Measurements from ENCODE around the gene CFD.

Gene CFD

GRCh38 chr19:821825-822503 lies 37.5 kb upstream of the CFD start, which contains the start of gene PLPPR3:
TSS of gene PLPPR3 (minus strand) at chr19:821955. CDS start at chr19:821559, 396 bp downstream.
- H3K4me3 ChIP-seq (ENCODE audit: low read length): no peak within 1 kb of the TSS
- H3K79me2 ChIP-seq (ENCODE audit: control insufficient read depth, low read length): no peaks in the 10 kb centered on the region
- H3K9me3 ChIP-seq (ENCODE audit: control insufficient read depth, insufficient read depth, low read length): no peaks in the 10 kb centered on the region
- no peaks in the 10 kb centered on the region for H3K36me3 ChIP-seq (ENCODE audit: control insufficient read depth, low read length)
- no peaks in the 10 kb centered on the region for H3K9me2 ChIP-seq (replicated peaks; ENCODE audit: control insufficient read depth, low read length)
- H3F3A ChIP-seq (ENCODE audit: control insufficient read depth, insufficient read depth): 0 out of 2 replicates have a peak, but pooled peaks cover 2% of the 10 kb centered on the region
- TF ChIP-seq EZH2phosphoT487 (IDR thresholded peaks at IDR 0.05; ENCODE audit: borderline replicate concordance, low read length) (no peak), CTCF (IDR thresholded peaks at IDR 0.05; ENCODE audit: low read depth, low read length, poor library complexity, severe bottlenecking) (no peak)
- H4K20me1 ChIP-seq (ENCODE audit: control insufficient read depth, insufficient read depth, low read depth, low read length): no peaks in the 10 kb centered on the region
- H3K27ac ChIP-seq (ENCODE audit: low read depth, low read length): no peak within 1 kb of the TSS
- no peak within 1 kb of the TSS for H3K4me2 ChIP-seq (ENCODE audit: low read length)
- no peaks in the 10 kb centered on the region for H3K4me1 ChIP-seq (ENCODE audit: control insufficient read depth, low read length)
- no peaks in the 10 kb centered on the region for H3K27me3 ChIP-seq (ENCODE audit: control insufficient read depth, low read length)

GRCh38 chr19:823565-824121 lies 35.8 kb upstream of the CFD start:
- Histone ChIP-seq H3K9me2 (replicated peaks; ENCODE audit: control insufficient read depth, low read length) (no peaks in the 10 kb centered on the region), H3K4me2 (ENCODE audit: low read length) (no peak overlapping the region), H3K27ac (ENCODE audit: low read depth, low read length) (no peak overlapping the region), H3K4me3 (ENCODE audit: low read length) (no peak overlapping the region), H3F3A (ENCODE audit: control insufficient read depth, insufficient read depth) (0 out of 2 replicates have a peak, but pooled peaks cover 2% of the 10 kb centered on the region), H3K9me3 (ENCODE audit: control insufficient read depth, insufficient read depth, low read length) (no peaks in the 10 kb centered on the region), H4K20me1 (ENCODE audit: control insufficient read depth, insufficient read depth, low read depth, low read length) (no peaks in the 10 kb centered on the region), H3K27me3 (ENCODE audit: control insufficient read depth, low read length) (no peaks in the 10 kb centered on the region), H3K79me2 (ENCODE audit: control insufficient read depth, low read length) (no peaks in the 10 kb centered on the region), H3K4me1 (ENCODE audit: control insufficient read depth, low read length) (no peaks in the 10 kb centered on the region), H3K36me3 (ENCODE audit: control insufficient read depth, low read length) (no peaks in the 10 kb centered on the region)
- no peak for TF ChIP-seq CTCF (IDR thresholded peaks at IDR 0.05; ENCODE audit: low read depth, low read length, poor library complexity, severe bottlenecking)

- H3K79me2 ChIP-seq (ENCODE audit: control insufficient read depth, low read length): no peaks in the 10 kb centered on the region
- H3K27ac ChIP-seq (ENCODE audit: low read depth, low read length): no peak overlapping the region
- no peaks in the 10 kb centered on the region for H3K36me3 ChIP-seq (ENCODE audit: control insufficient read depth, low read length)
- no peak overlapping the region for H3K4me2 ChIP-seq (ENCODE audit: low read length)
- H3K9me2 ChIP-seq (replicated peaks; ENCODE audit: control insufficient read depth, low read length): no peaks in the 10 kb centered on the region
- H3F3A ChIP-seq (ENCODE audit: control insufficient read depth, insufficient read depth): no peaks in the 10 kb centered on the region
- no peaks in the 10 kb centered on the region for H3K4me1 ChIP-seq (ENCODE audit: control insufficient read depth, low read length)
- no peaks in the 10 kb centered on the region for H4K20me1 ChIP-seq (ENCODE audit: control insufficient read depth, insufficient read depth, low read depth, low read length)
- no peak for TF ChIP-seq EZH2phosphoT487 (IDR thresholded peaks at IDR 0.05; ENCODE audit: borderline replicate concordance, low read length)
- no peak for TF ChIP-seq CTCF (IDR thresholded peaks at IDR 0.05; ENCODE audit: low read depth, low read length, poor library complexity, severe bottlenecking)
- H3K27me3 ChIP-seq (ENCODE audit: control insufficient read depth, low read length): no peaks in the 10 kb centered on the region
- no peaks in the 10 kb centered on the region for H3K9me3 ChIP-seq (ENCODE audit: control insufficient read depth, insufficient read depth, low read length)
- H3K4me3 ChIP-seq (ENCODE audit: low read length): no peak overlapping the region
These were observed 34.6 kb upstream of the CFD start for GRCh38 chr19:824885-825284.
